HepG2 (cell line): ENCODE measurements around the gene LGALS9. TPM values are rescaled to one million over a fixed set of nuclear protein-coding genes. Genes with fewer than 3 reads are reported as not detected.
"Not testable (repeated sequence)": the region's sequence is repeated elsewhere in the genome, so short reads cannot be mapped to it uniquely, and the experiment has no call there.

Source experiments
- ATAC-seq: fragments of 200-7000 bp; cut with Tn5 transposase; 3 replicates; pipeline ENCODE4 v1.9.1; 2020; ENCODE audit warnings: mild to moderate bottlenecking, moderate library complexity
- BruUV-seq: library from RNA; stranded (reverse); fragments of 400-500 nt; replicated peaks from 2 replicates; lab custom pipeline; 2021; lab: Mats Ljungman, UMichigan
- CTCF ChIA-PET: fragments of 300-600 bp; formaldehyde crosslinking; extraction: SDS; loops from one replicate; lab custom pipeline; 2021; ENCODE audit warnings: low total read pairs, inconsistent platforms, low intra/inter-chr PET ratio; lab: Yijun Ruan, JAX
- POLR2A ChIA-PET: fragments of 350-600 bp; sonication (Branson Sonifier 250); formaldehyde crosslinking; loops from one replicate; lab custom pipeline; 2020; ENCODE audit warnings: antibody characterized with exemption, inconsistent platforms; lab: Yijun Ruan, JAX
- DNase-seq: peaks from one replicate; pipeline ENCODE4 v3.0.0-alpha.2; 2015; ENCODE audit warnings: low spot score
- FAIRE-seq: peaks from 3 replicates; lab custom pipeline; 2011; peaks lifted over from hg19 to GRCh38; lab: Jason Lieb, UNC
- H2AFZ ChIP-seq: one replicate; pipeline ENCODE4 v1.6.1; 2011; ENCODE audit warnings: low read length, inconsistent platforms
- H3K27ac ChIP-seq: fragments of 300-600 bp; 3 replicates; pipeline ENCODE4 v1.8.0; 2011; ENCODE audit warnings: mixed run types, mild to moderate bottlenecking, mixed read lengths, low read length, inconsistent platforms; ENCODE audit not compliant: insufficient read depth; ENCODE audit errors: extremely low read length
- H3K27me3 ChIP-seq, 2 experiments: fragments of 200-600 bp in 1 of 2; 2 replicates in 1 of 2; 3 replicates in 1 of 2; pipeline versions ENCODE4 v1.6.0 to v1.8.0; 2011; ENCODE audit warnings: low read length in 2 of 2, mild to moderate bottlenecking in 2 of 2, moderate library complexity in 2 of 2, inconsistent platforms in 1 of 2; ENCODE audit not compliant: insufficient read depth in 2 of 2, control insufficient read depth in 1 of 2
- H3K36me3 ChIP-seq, 2 experiments: fragments of 200-600 bp in 1 of 2; replicated peaks in 1 of 2; 2 replicates in 1 of 2; 3 replicates in 1 of 2; pipeline versions ENCODE4 v1.5.1 to v1.8.0; 2011; ENCODE audit warnings: low read length in 2 of 2, inconsistent platforms in 1 of 2; ENCODE audit not compliant: insufficient read depth in 2 of 2, control insufficient read depth in 1 of 2
- H3K4me1 ChIP-seq: 2 replicates; pipeline ENCODE4 v1.5.1; 2012; ENCODE audit warnings: low read length, inconsistent platforms; ENCODE audit not compliant: insufficient read depth
- H3K4me2 ChIP-seq: 2 replicates; pipeline ENCODE4 v1.6.0; 2011; ENCODE audit warnings: low read depth, low read length, inconsistent platforms
- H3K4me3 ChIP-seq, 3 experiments: fragments of 200-600 bp in 1 of 3; sonication (generic), shearing (Covaris generic) in 1 of 3; replicated peaks in 1 of 3; 2 replicates each; pipeline ENCODE4 v1.5.1; 2011 to 2016; ENCODE audit warnings: low read length in 3 of 3, inconsistent platforms in 2 of 3, low read depth in 2 of 3, mild to moderate bottlenecking in 2 of 3, control low read depth in 1 of 3, mixed read lengths in 1 of 3; ENCODE audit not compliant: insufficient read depth in 1 of 3
- H3K79me2 ChIP-seq: one replicate; pipeline ENCODE4 v1.6.1; 2011; ENCODE audit warnings: low read length, inconsistent platforms; ENCODE audit not compliant: insufficient read depth
- H3K9ac ChIP-seq: 2 replicates; pipeline ENCODE4 v1.6.0; 2011; ENCODE audit warnings: mild to moderate bottlenecking, low read depth, low read length, inconsistent platforms; ENCODE audit not compliant: insufficient read depth
- H3K9me3 ChIP-seq: 2 replicates; pipeline ENCODE4 v1.5.1; 2012; ENCODE audit warnings: mild to moderate bottlenecking, low read length
- H4K20me1 ChIP-seq: 2 replicates; pipeline ENCODE4 v1.6.0; 2011; ENCODE audit warnings: inconsistent platforms, mild to moderate bottlenecking, low read length, moderate library complexity; ENCODE audit not compliant: insufficient read depth
- TMF1 ChIP-seq: sonication (generic); formaldehyde crosslinking; IDR thresholded peaks from 2 replicates; pipeline ENCODE4 v1.8.1; 2022; ENCODE audit warnings: low read depth, missing genetic modification reagents
- ZKSCAN8 ChIP-seq: IDR thresholded peaks from 2 replicates; pipeline ENCODE4 v1.6.1; 2016; ENCODE audit warnings: borderline replicate concordance, missing genetic modification reagents, missing compliant biosample characterization
- ZNF503 ChIP-seq: sonication (generic); formaldehyde crosslinking; IDR thresholded peaks from 2 replicates; pipeline ENCODE4 v1.4.0; 2020; ENCODE audit warnings: missing genetic modification reagents
- WGBS: methylation state at CpG from one replicate; pipeline ENCODE4 v1.1.6; 2017; ENCODE audit warnings: low lambda C conversion rate; 5-methylcytosine and 5-hydroxymethylcytosine counted together
- in situ Hi-C: cut with HindIII; loops from 2 replicates; pipeline ENCODE4 v1.10.0; 2017; ENCODE audit warnings: low pct_unique_long_range_greater_than_20kb; ENCODE audit not compliant: extremely low pct_ligation_motif_present
- intact Hi-C: fragments of 100-400 bp; cut with micrococcal nuclease; formaldehyde crosslinking; loops from one replicate; pipeline ENCODE4 v1.10.0; 2022; ENCODE audit not compliant: unreplicated experiment
- polyA plus RNA-seq, 8 experiments: library from polyadenylated mRNA; depleted of rRNA in 3 of 8; stranded (reverse) in 7 of 8; unstranded in 1 of 8; fragments of >200 nt; fragmentation: Illumina TruSeq in 4 of 8; extraction: Trizol in 4 of 8; gene quantifications; 2 replicates each; pipeline versions ENCODE4 v1.2.1 to v1.2.3, GENCODE V29; 2011 to 2016; ENCODE audit warnings: low read depth in 4 of 8, missing spikeins in 1 of 8, mixed read lengths in 1 of 8; ENCODE audit not compliant: insufficient read depth in 1 of 8
- total RNA-seq, 5 experiments: library from RNA; depleted of rRNA; stranded (reverse); fragments of >200 nt; fragmentation: Illumina TruSeq; extraction: Trizol; gene quantifications; 2 replicates each; pipeline ENCODE4 v1.2.3, GENCODE V29; 2016; ENCODE audit warnings: low read depth in 1 of 5

LGALS9 gene
- total and polyA plus RNA-seq, 2 of the 13 experiments (the other 11 are each of a cell fraction or from before 2014, with no cell fraction given), result 0.40 to 1.4 TPM

- CTCF ChIA-PET, result interaction anchor here (2.6 kb wide), 1 partner anchor 103 kb away, joined by 44 read pairs; no protein-coding TSS in a partner anchor
- 32% methylated on average over 7 of the region's 9 CpGs for WGBS
- intact Hi-C loops, result loop anchor here (5.0 kb wide), 2 partner anchors 154 to 229 kb away; no protein-coding TSS in a partner anchor
These were observed 22.5 kb downstream of the LGALS9 start for GRCh38 chr17:27653449-27653971.

GRCh38 chr17:27654136-27654535, 23.1 kb downstream of the LGALS9 start:
- Histone ChIP-seq H3K4me3 (no peak overlapping the region), H3K4me2 (no peak overlapping the region; the same call in 1 of the 2 replicates)
- TF ChIP-seq TMF1 (no peak), ZNF503 (CRISPR knock-in tag) (0 out of 2 replicates have a peak, but pooled peaks have one; percentile 14), ZKSCAN8 (CRISPR knock-in tag) (no peak)
- TF ChIP-seq, all 625 proteins: peak for 1
- no peaks in the 10 kb centered on the region for H3K79me2 ChIP-seq
- H3K36me3 ChIP-seq, result no peaks in the 10 kb centered on the region
- BruUV-seq, result no TSS peak
- H3K27me3 ChIP-seq, result peaks cover 0 to 4% of the 10 kb centered on the region in 2 experiments; a peak in 3 of 5 replicates
- no peaks in the 10 kb centered on the region for H3K9me3 ChIP-seq
- ChIA-PET POLR2A (no interaction called here), CTCF (interaction anchor here (1.0 to 2.6 kb wide), 6 partner anchors 44 to 273 kb away, joined by 3 to 44 read pairs (median 4); no protein-coding TSS in a partner anchor)
- H3K4me1 ChIP-seq, result no peaks in the 10 kb centered on the region
- no peaks in the 10 kb centered on the region for H4K20me1 ChIP-seq
- no peak overlapping the region for H3K9ac ChIP-seq
- intact Hi-C loops, result loop anchor here (5.0 kb wide), 2 partner anchors 153 to 228 kb away; no protein-coding TSS in a partner anchor
- no peak for ATAC-seq
- no peak overlapping the region for H3K27ac ChIP-seq
- H2AFZ ChIP-seq, result no peak overlapping the region
- no peak for DNase-seq
- FAIRE-seq, result no peak
- in situ Hi-C loops, result loop anchor here (5.0 to 10.0 kb wide), 2 partner anchors 47 to 231 kb away; no protein-coding TSS in a partner anchor
- 81% methylated on average over 10 of the region's 15 CpGs for WGBS

More at GRCh38 chr17:27653449-27653971, 22.5 kb downstream of the LGALS9 start:
- H3K4me1 ChIP-seq, POLR2A ChIA-PET, H3K9ac ChIP-seq, H4K20me1 ChIP-seq, H2AFZ ChIP-seq, BruUV-seq, FAIRE-seq, H3K4me2 ChIP-seq, H3K27ac ChIP-seq, DNase-seq, H3K36me3 ChIP-seq, H3K9me3 ChIP-seq, H3K79me2 ChIP-seq, H3K4me3 ChIP-seq, H3K27me3 ChIP-seq, ATAC-seq: not testable (repeated sequence)
- in situ Hi-C loops, result loop anchor here (5.0 to 10.0 kb wide), 2 partner anchors 46 to 231 kb away; no protein-coding TSS in a partner anchor
